Stimulated activated memory B cell treated with anti-CD40 and anti-IgM and Interleukin-4, amounts not matched to agents 10 μg/mL and 1 μg/mL and 100 μg/mL, for 72 hours (primary cell): Measurements from ENCODE around the gene VSNL1.

Source experiments
- ATAC-seq: fragments of 150-1000 bp; cut with Tn5 transposase; 2 replicates; pipeline ENCODE4 v1.10.0; 2021
- H3K27ac Mint-ChIP-seq: one replicate; pipeline ENCODE4 v1.8.0; 2022; ENCODE audit warnings: mild to moderate bottlenecking, mixed read lengths
- H3K27me3 Mint-ChIP-seq: one replicate; pipeline ENCODE4 v1.8.0; 2022; ENCODE audit warnings: mixed read lengths
- H3K36me3 Mint-ChIP-seq: one replicate; pipeline ENCODE4 v1.8.0; 2022; ENCODE audit warnings: mixed read lengths
- H3K4me1 Mint-ChIP-seq: one replicate; pipeline ENCODE4 v1.8.0; 2022; ENCODE audit warnings: mixed read lengths
- H3K4me3 Mint-ChIP-seq: one replicate; pipeline ENCODE4 v1.8.0; 2022; ENCODE audit warnings: mild to moderate bottlenecking, moderate library complexity, mixed read lengths
- H3K9me3 Mint-ChIP-seq: one replicate; pipeline ENCODE4 v1.8.0; 2022; ENCODE audit warnings: mixed read lengths

The VSNL1 gene

DNA sequence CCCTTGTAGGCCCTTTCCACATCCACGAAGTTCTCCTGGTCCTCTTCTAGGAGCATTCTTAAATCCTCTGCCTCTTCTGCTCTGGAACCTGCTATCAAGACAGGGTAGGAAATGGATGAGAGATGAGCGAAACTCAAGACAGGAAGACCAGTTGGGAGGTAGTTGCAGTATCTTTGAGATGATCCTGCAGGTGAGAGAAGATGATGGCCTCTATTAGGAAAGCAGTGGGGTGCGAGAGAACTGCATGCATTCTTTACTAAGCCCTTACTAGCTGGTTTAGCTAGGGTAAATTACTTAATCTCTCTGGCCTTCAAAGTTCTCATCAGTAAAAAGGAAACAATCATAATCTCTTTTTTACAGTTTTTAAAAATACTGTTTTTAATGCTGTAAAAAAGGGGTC lies 47.0 kb downstream of the VSNL1 start:
- Mint-ChIP-seq H3K27me3 (peaks cover 29% of the 10 kb centered on the region), H3K27ac (no peak overlapping the region), H3K4me1 (no peaks in the 10 kb centered on the region), H3K4me3 (no peak overlapping the region), H3K9me3 (no peaks in the 10 kb centered on the region), H3K36me3 (no peaks in the 10 kb centered on the region)
- no peak for ATAC-seq

DNA sequence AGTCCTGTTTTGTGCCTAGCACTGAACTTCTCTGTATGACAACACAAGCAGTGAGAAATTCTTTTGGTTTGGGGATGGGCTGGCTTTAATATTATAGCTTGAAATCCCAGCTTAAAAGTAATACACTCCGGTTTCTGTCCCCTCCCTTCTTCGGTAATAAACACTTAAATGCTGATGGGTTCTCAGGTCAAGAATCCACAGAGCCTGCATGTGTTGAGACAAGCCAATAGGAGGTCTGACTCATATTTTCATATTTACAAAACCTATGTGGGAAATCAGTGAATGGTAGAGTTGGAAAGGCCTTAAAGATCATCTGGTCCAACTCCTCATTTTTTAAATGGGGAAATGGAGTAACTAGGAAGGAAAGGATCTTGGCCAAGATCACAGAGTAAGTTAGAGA lies 47.5 kb downstream of the VSNL1 start:
- H3K4me1 Mint-ChIP-seq: no peaks in the 10 kb centered on the region
- H3K27ac Mint-ChIP-seq: no peak overlapping the region
- H3K4me3 Mint-ChIP-seq: no peak overlapping the region
- peaks cover 29% of the 10 kb centered on the region for H3K27me3 Mint-ChIP-seq
- no peaks in the 10 kb centered on the region for H3K36me3 Mint-ChIP-seq
- H3K9me3 Mint-ChIP-seq: no peaks in the 10 kb centered on the region
- no peak for ATAC-seq

DNA sequence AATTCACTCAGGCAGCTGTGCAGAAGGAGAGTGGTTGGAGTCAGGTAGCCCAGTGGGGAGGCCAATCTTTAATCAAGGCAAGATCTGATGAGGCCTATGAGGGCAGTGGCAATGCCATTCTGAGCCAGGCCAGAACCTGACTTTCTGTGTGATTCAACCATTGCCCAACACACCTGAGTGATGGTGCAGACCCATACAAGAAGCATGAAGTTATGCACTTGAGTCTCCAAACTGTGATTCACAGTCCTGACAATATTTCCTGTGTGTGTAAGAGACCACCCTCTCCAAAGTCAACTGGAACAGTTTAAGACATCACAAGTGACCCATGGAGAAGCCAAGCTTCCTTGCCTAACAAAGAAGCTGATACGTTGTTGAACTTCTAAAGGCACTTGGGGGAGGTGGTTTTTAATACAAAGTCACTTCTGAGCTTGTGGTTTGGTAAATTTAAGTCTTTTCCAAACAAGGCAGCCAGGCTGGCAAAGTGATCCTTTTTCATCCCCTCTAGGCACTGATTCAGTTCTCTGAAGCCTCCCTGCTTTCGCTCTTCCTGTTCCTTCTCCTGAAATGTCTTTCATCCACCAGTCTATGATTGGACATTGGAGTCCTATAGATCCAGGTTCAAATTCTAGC lies 49.0 kb downstream of the VSNL1 start:
- no peaks in the 10 kb centered on the region for H3K9me3 Mint-ChIP-seq
- no peak for ATAC-seq
- H3K4me1 Mint-ChIP-seq: no peaks in the 10 kb centered on the region
- H3K27ac Mint-ChIP-seq: no peak overlapping the region
- no peaks in the 10 kb centered on the region for H3K36me3 Mint-ChIP-seq
- no peak overlapping the region for H3K4me3 Mint-ChIP-seq
- H3K27me3 Mint-ChIP-seq: peaks cover 29% of the 10 kb centered on the region

DNA sequence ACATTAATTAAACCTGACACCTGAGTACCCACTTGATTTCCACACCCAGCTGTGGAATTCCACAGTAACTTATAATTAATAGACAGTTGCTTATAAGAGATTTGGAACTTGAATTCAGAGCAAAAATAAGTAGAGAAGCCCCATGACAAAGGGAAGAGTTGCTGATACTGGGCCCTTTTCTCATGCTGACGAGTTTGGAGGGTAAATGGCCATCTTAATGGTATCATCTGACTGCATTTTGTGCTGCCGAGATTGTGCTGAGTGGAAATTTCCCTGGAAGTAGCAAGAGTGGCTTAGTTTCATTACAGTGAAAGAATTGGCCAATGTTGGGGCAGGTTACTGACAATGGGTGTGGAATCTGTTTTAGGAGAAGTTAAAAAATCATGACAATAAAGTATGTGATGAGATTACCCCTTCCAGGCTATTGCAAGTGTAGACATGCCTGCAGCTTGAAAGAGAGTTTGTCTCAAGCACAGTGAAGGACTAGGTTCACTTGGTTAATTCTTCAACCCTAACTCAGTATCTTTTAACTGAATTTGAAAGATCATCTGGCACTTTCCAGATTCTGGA lies 49.9 kb downstream of the VSNL1 start:
- Mint-ChIP-seq H3K4me1 (no peaks in the 10 kb centered on the region), H3K36me3 (no peaks in the 10 kb centered on the region), H3K27me3 (peaks cover 29% of the 10 kb centered on the region), H3K4me3 (no peak overlapping the region), H3K27ac (no peak overlapping the region), H3K9me3 (no peaks in the 10 kb centered on the region)
- ATAC-seq: no peak

DNA sequence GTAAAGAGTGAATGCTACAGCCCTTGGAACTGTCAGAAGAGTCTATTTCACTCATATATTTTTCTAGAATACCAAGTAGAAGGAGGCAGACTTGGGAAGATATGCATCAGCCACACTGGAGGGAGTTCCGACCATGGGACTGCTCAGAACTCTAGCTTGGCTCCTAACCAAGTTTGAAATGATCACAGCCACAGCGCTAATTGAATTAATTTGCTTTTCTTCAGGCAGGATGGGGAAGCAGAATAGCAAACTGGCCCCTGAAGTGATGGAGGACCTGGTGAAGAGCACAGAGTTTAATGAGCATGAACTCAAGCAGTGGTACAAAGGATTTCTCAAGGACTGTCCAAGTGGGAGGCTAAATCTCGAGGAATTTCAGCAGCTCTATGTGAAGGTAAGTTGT lies 51.4 kb downstream of the VSNL1 start:
- no peaks in the 10 kb centered on the region for H3K36me3 Mint-ChIP-seq
- H3K27ac Mint-ChIP-seq: no peak overlapping the region
- H3K27me3 Mint-ChIP-seq: peaks cover 29% of the 10 kb centered on the region
- no peaks in the 10 kb centered on the region for H3K4me1 Mint-ChIP-seq
- H3K9me3 Mint-ChIP-seq: no peaks in the 10 kb centered on the region
- H3K4me3 Mint-ChIP-seq: no peak overlapping the region
- ATAC-seq: no peak

DNA sequence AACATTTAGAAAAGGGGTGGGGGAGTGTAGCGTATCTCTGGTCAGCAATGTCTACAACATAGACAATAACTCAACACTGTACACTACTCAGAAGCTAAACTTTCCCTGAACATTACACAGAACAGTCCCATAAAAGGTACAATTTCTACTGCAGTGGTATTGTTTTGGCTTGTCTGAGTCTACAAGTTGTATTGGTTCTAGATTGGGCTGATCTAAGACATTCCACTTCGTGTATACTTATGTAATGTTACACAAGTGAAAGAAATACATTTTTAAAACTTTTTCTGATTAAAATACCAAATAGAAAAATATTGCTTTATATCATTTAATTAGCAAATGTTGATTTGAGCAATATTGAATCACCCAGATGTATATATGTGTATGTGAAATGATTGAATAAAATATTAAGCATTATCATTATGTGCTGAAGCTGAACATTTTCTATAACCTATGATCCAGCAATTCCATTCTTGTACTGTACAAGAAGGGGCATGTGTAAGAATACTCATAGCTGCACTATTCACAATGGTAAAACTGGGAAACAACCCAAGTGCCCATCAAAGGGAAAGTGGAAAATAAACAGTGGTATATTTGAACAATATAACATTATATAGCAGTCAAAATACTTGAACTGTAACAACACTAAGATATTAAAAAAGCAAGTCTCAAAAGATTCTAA lies 52.4 kb downstream of the VSNL1 start:
- no peaks in the 10 kb centered on the region for H3K9me3 Mint-ChIP-seq
- no peak for ATAC-seq

DNA sequence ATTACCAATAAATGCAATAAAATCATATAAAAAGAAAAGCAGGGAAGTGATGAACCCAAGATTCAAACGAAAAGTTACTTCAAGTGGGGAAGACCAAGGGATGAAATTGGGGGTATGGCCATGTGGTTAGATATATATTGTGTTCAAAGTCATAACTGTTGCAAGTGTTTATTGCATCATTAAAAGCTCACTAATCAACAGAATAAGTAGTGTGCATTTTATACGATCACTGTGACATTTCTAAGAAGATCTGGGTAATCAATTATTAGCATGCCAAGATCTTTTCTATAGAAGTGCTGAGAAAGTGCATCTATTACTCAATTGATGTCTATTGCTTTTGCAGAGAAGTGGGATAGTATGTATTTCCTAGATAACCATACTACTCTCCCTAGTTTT lies 52.9 kb downstream of the VSNL1 start:
- no peak for ATAC-seq
- H3K4me3 Mint-ChIP-seq: no peak overlapping the region
- no peaks in the 10 kb centered on the region for H3K4me1 Mint-ChIP-seq
- no peaks in the 10 kb centered on the region for H3K9me3 Mint-ChIP-seq
- no peak overlapping the region for H3K27ac Mint-ChIP-seq
- no peaks in the 10 kb centered on the region for H3K36me3 Mint-ChIP-seq
- peaks cover 29% of the 10 kb centered on the region for H3K27me3 Mint-ChIP-seq

More for the DNA sequence above, 52.4 kb downstream of the VSNL1 start:
- no peak overlapping the region for H3K4me3 Mint-ChIP-seq
- H3K36me3 Mint-ChIP-seq: no peaks in the 10 kb centered on the region
- no peak overlapping the region for H3K27ac Mint-ChIP-seq
- peaks cover 29% of the 10 kb centered on the region for H3K27me3 Mint-ChIP-seq
- H3K4me1 Mint-ChIP-seq: no peaks in the 10 kb centered on the region

DNA sequence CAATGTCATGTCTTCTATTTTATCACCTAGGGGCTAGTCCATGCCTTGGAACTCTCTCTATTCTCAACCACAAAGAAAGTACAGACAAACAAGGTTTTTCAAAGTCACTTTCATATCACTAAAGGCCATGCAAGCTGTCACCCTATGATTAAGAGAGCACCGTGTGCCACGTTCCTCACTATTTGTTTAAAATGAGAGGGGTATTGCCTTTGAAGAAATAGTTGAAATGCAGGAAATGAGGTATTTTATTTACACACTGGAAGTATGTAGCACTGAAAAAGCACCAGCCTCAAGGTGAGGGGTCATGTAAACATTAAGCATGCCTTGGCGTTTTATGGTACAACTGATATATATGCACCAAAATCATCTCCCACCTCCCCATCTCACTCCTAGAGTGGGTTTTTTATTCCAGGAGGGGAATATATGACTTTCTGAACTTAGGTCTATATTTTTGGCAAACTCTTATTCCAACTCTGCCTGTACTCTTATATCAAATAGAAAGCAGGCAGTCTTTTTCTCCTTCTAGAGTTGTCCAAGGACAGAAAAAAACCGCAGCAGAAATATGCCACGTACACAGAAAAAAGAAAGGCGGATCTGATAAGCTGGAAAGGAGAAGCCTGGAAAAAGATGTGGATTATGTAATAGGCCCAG lies 53.5 kb downstream of the VSNL1 start:
- H3K9me3 Mint-ChIP-seq: no peaks in the 10 kb centered on the region
- peaks cover 24% of the 10 kb centered on the region for H3K27me3 Mint-ChIP-seq
- no peaks in the 10 kb centered on the region for H3K36me3 Mint-ChIP-seq
- no peak overlapping the region for H3K27ac Mint-ChIP-seq
- H3K4me3 Mint-ChIP-seq: no peak overlapping the region
- ATAC-seq: no peak
- H3K4me1 Mint-ChIP-seq: no peaks in the 10 kb centered on the region

DNA sequence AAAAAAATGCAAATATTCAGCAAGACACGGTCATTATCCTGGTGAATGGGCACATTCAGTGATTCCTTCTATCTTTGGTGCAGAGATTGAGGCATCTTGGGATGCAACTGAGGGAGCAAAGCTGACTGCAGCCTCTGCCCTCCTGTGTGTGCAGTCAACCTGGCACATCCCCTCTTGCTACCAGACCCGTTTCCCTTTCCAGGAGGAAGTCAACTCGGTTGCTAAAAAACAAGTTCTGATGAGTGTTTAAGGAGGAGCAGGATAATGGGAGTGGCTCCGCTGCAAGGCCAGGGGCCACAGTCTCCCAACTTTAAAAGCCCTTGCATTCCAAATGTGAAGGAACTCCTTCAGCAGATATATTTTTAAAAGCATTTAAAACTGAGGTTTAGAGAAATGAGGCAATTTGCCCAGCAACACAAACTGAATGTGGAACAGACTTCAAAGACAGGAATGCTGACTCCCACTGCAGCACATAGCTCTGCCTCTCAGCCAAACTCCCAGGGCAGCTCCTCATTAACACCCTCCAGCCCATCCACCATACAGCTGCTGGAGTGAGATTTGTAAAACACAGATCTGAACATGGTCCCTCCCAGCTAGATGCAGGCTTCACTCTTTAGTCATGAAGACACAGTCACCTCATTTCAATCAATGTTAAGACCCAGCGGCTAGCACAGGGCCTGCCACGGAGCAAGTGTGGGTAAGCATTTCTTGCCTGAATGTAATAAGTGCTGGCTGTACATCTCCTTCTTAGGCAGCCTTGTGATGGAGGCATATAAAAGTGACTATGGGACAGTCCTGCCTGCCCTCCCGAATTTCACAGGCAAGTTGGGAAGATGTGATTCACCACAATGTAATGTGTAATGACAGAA lies 54.3 kb downstream of the VSNL1 start:
- Mint-ChIP-seq H3K4me1 (no peaks in the 10 kb centered on the region), H3K27ac (no peak overlapping the region), H3K36me3 (no peaks in the 10 kb centered on the region), H3K9me3 (no peaks in the 10 kb centered on the region), H3K4me3 (no peak overlapping the region), H3K27me3 (peaks cover 17% of the 10 kb centered on the region)
- no peak for ATAC-seq

DNA sequence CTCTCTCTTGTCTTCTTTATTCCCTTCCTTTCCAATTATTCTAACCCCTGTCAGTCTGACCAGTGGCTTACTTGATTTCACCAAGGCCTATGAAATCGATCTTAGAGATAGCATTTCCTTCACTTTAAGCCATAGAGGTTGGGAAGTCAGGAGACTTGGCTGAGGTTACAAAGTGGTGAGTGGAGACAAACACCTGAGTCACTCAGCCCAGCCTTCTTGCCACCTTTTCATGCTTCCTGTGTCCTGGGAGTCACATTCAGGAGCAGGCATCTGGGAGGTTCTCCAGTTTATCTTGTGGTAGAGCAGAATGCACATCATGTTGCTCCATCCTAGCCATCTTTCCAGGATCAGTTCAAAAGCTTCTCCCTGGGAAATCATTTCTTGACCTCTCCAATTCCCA lies 59.1 kb downstream of the VSNL1 start:
- no peaks in the 10 kb centered on the region for H3K4me1 Mint-ChIP-seq
- H3K4me3 Mint-ChIP-seq: no peak overlapping the region
- no peak for ATAC-seq
- H3K9me3 Mint-ChIP-seq: no peaks in the 10 kb centered on the region
- H3K27me3 Mint-ChIP-seq: peaks cover 22% of the 10 kb centered on the region
- H3K27ac Mint-ChIP-seq: no peak overlapping the region
- no peaks in the 10 kb centered on the region for H3K36me3 Mint-ChIP-seq

DNA sequence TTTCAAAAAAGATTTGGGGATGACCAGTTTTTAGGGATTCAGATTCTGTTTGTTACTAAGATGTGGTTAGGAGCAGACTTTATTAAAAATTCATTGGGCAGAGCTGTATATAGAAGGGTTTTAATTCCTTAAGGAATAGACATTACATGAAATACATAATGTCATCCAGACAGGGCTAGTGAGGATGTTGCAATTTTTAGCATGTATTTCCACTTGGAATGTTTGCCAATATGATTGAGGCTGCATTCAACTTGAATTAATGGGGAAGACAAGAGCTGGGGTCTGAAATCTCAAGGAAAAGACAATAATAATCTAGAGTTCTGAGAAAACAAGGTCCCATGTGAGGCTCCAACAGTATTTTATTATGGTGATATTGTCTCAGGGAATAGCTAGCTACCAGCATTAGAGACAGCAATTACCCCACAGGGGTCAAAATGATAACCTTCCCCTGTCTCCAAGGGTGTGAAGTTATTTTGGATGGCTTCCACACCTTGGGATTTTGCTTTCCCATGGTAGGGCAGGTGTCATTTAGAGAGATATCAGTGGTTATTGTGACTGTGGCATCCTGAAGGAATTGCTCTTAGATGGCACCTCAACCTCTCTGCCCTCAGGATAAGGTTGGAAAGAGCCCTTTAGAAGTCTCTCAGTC lies 60.2 kb downstream of the VSNL1 start:
- ATAC-seq: no peak
- peaks cover 32% of the 10 kb centered on the region for H3K27me3 Mint-ChIP-seq
- H3K9me3 Mint-ChIP-seq: no peaks in the 10 kb centered on the region
- no peaks in the 10 kb centered on the region for H3K36me3 Mint-ChIP-seq
- H3K4me3 Mint-ChIP-seq: no peak overlapping the region
- H3K4me1 Mint-ChIP-seq: no peaks in the 10 kb centered on the region
- H3K27ac Mint-ChIP-seq: no peak overlapping the region

DNA sequence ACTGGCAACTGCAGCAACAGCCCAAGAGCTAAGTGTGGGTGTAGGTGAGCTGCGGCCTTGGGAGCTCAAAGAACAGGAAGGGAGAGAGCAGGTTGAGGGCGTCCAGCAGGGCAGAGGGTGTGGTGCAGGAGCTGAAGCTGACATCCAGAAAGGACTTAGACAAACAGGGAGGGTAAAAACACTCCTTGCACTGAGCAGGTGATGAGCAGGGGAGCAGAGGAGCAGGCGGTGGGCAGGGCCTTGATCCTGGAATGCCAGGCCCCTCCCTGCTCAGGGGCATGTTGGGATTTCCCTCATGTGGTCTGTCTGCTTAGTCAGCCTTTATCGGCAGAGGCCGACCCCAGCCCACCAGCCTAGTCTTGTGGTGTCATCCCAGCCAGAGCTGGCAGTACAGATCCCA lies 63.6 kb downstream of the VSNL1 start:
- Mint-ChIP-seq H3K36me3 (no peaks in the 10 kb centered on the region), H3K27me3 (peaks cover 38% of the 10 kb centered on the region), H3K27ac (no peak overlapping the region), H3K4me3 (no peak overlapping the region), H3K9me3 (no peaks in the 10 kb centered on the region), H3K4me1 (no peaks in the 10 kb centered on the region)
- no peak for ATAC-seq

DNA sequence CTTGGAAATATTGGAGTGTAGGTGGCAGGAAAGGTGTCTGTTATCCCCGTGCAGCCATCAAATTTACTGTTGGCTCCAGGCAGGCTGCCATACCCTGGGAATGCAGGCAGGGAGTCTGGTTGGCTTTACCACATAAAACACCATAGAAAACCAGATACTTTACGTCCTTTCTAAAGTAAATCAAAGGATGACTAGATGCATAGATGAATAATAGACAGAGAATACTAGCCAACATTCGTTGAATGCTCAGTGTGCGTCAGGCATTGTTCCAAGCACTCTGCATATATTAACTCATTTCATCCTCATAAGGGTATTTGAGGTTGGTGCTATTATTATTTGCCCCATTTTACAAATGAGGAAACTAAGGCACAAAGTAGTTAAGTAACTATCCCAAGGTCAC lies 65.2 kb downstream of the VSNL1 start:
- no peak overlapping the region for H3K27ac Mint-ChIP-seq
- H3K4me3 Mint-ChIP-seq: no peak overlapping the region
- ATAC-seq: no peak
- H3K4me1 Mint-ChIP-seq: no peaks in the 10 kb centered on the region
- peaks cover 38% of the 10 kb centered on the region for H3K27me3 Mint-ChIP-seq
- H3K9me3 Mint-ChIP-seq: no peaks in the 10 kb centered on the region
- no peaks in the 10 kb centered on the region for H3K36me3 Mint-ChIP-seq

DNA sequence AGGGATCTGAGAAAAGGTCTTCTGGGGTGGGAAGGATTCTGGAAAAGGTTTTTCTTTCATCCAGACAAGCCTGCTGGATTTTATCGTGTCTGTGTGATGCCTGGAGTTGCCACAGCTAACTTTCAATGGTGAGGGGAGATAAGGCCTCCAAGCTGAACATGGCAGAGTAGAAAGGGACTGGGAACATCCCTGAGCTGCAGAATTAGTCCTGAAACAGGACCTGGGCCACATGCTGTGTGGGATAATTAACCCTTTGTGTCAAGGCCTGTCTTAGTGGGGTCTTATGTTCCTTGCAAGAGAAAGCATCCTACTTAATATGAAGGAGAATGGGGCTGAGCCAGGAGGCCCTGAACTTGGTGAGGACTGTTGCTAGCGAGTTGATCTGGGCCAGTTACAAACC lies 66.4 kb downstream of the VSNL1 start:
- H3K9me3 Mint-ChIP-seq: no peaks in the 10 kb centered on the region
- no peak overlapping the region for H3K4me3 Mint-ChIP-seq
- ATAC-seq: no peak
- H3K36me3 Mint-ChIP-seq: no peaks in the 10 kb centered on the region
- H3K4me1 Mint-ChIP-seq: no peaks in the 10 kb centered on the region
- H3K27ac Mint-ChIP-seq: no peak overlapping the region
- H3K27me3 Mint-ChIP-seq: peaks cover 33% of the 10 kb centered on the region

DNA sequence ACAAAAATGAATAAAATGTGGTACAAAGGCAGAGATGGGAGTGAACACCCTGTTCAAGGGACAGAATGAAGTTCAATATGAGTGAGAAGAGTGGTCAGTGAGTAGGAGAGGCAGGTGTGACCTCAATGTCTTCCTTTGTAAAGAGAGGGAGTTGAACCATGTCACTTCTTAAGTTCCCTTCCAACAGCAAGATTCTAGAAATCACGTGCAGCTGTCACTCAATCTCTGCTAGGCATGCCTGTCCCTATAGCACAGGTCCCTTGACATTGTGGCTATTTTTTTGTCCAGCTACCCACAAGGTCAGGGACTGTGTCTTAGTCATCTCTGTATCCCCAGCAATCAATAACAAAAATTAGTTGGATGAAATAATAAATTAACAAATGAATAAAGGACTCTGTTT lies 66.9 kb downstream of the VSNL1 start:
- no peak for ATAC-seq
- Mint-ChIP-seq H3K27ac (no peak overlapping the region), H3K36me3 (no peaks in the 10 kb centered on the region), H3K27me3 (peaks cover 30% of the 10 kb centered on the region), H3K4me1 (no peaks in the 10 kb centered on the region), H3K9me3 (no peaks in the 10 kb centered on the region), H3K4me3 (no peak overlapping the region)
